PC-3 (cell line): Measurements from ENCODE around the gene VPS13C.

Source experiments
- CTCF ChIP-seq: fragments of 300-600 bp; sonication (generic); conservative IDR thresholded peaks from 2 replicates; pipeline ENCODE4 v1.5.1; 2017; ENCODE audit warnings: antibody characterized with exemption, low read depth, mild to moderate bottlenecking, low read length
- EZH2 ChIP-seq: fragments of 300-600 bp; sonication (generic); IDR thresholded peaks from one replicate; pipeline ENCODE4 v1.6.1; 2017; ENCODE audit warnings: antibody characterized with exemption, mild to moderate bottlenecking, low read length; ENCODE audit not compliant: unreplicated experiment
- EZH2phosphoT487 ChIP-seq: fragments of 300-600 bp; sonication (generic); IDR thresholded peaks from 2 replicates; pipeline ENCODE4 v1.6.1; 2018; ENCODE audit warnings: mild to moderate bottlenecking, antibody characterized with exemption, low read length, borderline replicate concordance

- TF ChIP-seq CTCF (no peak), EZH2 (no peak), EZH2phosphoT487 (no peak)
These were observed 152.5 kb downstream of the VPS13C start for GRCh38 chr15:61907753-61908086.
